HCT116 (cell line): ENCODE data around the gene FGGY. TPM values are rescaled to one million over a fixed set of nuclear protein-coding genes. Genes with fewer than 3 reads are reported as not detected.

Experiments used
- ATAC-seq: fragments of 200-7000 bp; cut with Tn5 transposase; 2 replicates; pipeline ENCODE4 v1.9.1; 2020; ENCODE audit warnings: mild to moderate bottlenecking, moderate library complexity
- BruUV-seq: library from RNA; stranded (reverse); fragments of 400-500 nt; replicated peaks from 2 replicates; lab custom pipeline; 2021; lab: Mats Ljungman, UMichigan
- CTCF ChIA-PET: fragments of 300-600 bp; sonication (Branson Sonifier 250); formaldehyde crosslinking; loops from one replicate; lab custom pipeline; 2021; ENCODE audit warnings: antibody characterized with exemption; lab: Charles Lee
- POLR2A ChIA-PET: fragments of 300-600, 350-600 bp; sonication (Branson Sonifier 250); formaldehyde crosslinking; loops from one replicate; lab custom pipeline; 2021; ENCODE audit warnings: antibody characterized with exemption; lab: Charles Lee
- RAD21 ChIA-PET, 2 experiments: fragments of 300-600 bp; sonication (Branson Sonifier 250); formaldehyde crosslinking; loops; one replicate each; lab custom pipeline; 2023; ENCODE audit warnings: low total read pairs in 2 of 2; ENCODE audit not compliant: uncharacterized antibody in 2 of 2, unreplicated experiment in 2 of 2, low non-redundant PET in 1 of 2; lab: Charles Lee
- DNase-seq: peaks from one replicate; pipeline ENCODE4 v3.0.0-alpha.2; 2010; ENCODE audit warnings: low read depth, low spot score
- H2AFZ ChIP-seq: fragments of 200-600 bp; shearing (Covaris generic), sonication (generic); 2 replicates; pipeline ENCODE4 v1.6.1; 2017; ENCODE audit warnings: low read depth, mixed run types, mixed read lengths, antibody characterized with exemption, low read length; ENCODE audit not compliant: poor library complexity, severe bottlenecking
- H3K27ac ChIP-seq: 2 replicates; pipeline ENCODE4 v1.5.1; 2012; ENCODE audit warnings: low read depth, low read length
- H3K27me3 ChIP-seq: fragments of 200-600 bp; sonication (generic); 2 replicates; pipeline ENCODE4 v1.6.1; 2016; ENCODE audit warnings: mixed run types, low read length, mixed read lengths; ENCODE audit not compliant: insufficient read depth
- H3K36me3 ChIP-seq, 2 experiments: fragments of 200-500 bp in 1 of 2; fragments of 200-600 bp in 1 of 2; sonication (Bioruptor generic) in 1 of 2; sonication (generic) in 1 of 2; 2 replicates each; pipeline versions ENCODE4 v1.5.1 to v1.6.1; 2014 to 2016; ENCODE audit warnings: low read length in 2 of 2, inconsistent platforms in 1 of 2, mixed read lengths in 1 of 2, mixed run types in 1 of 2; ENCODE audit not compliant: insufficient read depth in 2 of 2, control insufficient read depth in 1 of 2
- H3K4me1 ChIP-seq, 2 experiments: fragments of 200-600 bp in 1 of 2; sonication (generic) in 1 of 2; 2 replicates each; pipeline versions ENCODE4 v1.5.1 to v1.6.1; 2012 to 2017; ENCODE audit warnings: low read length in 2 of 2, inconsistent platforms in 1 of 2, mild to moderate bottlenecking in 1 of 2, mixed read lengths in 1 of 2, mixed run types in 1 of 2, moderate library complexity in 1 of 2; ENCODE audit not compliant: insufficient read depth in 2 of 2, control insufficient read depth in 1 of 2
- H3K4me2 ChIP-seq: fragments of 200-600 bp; sonication (generic); 2 replicates; pipeline ENCODE4 v1.6.1; 2017; ENCODE audit warnings: mixed run types, low read length, mixed read lengths
- H3K4me3 ChIP-seq, 2 experiments: fragments of 200-600 bp in 1 of 2; sonication (generic) in 1 of 2; replicated peaks in 1 of 2; 2 replicates each; pipeline ENCODE4 v1.5.1; 2011 to 2016; ENCODE audit warnings: low read length in 2 of 2, control low read depth in 1 of 2, low read depth in 1 of 2, mild to moderate bottlenecking in 1 of 2, mixed read lengths in 1 of 2, mixed run types in 1 of 2
- H3K79me2 ChIP-seq: fragments of 200-600 bp; sonication (generic); 2 replicates; pipeline ENCODE4 v1.6.1; 2017; ENCODE audit warnings: mild to moderate bottlenecking, mixed run types, low read length, moderate library complexity, mixed read lengths; ENCODE audit not compliant: insufficient read depth
- H3K9ac ChIP-seq: fragments of 200-600 bp; sonication (generic); 2 replicates; pipeline ENCODE4 v1.6.1; 2016; ENCODE audit warnings: low read length, mixed read lengths
- H3K9me2 ChIP-seq: fragments of 200-600 bp; sonication (generic), shearing (Covaris generic); 2 replicates; pipeline ENCODE4 v1.6.1; 2017; ENCODE audit warnings: mixed run types, mild to moderate bottlenecking, moderate library complexity; ENCODE audit not compliant: insufficient read depth
- H3K9me3 ChIP-seq, 2 experiments: fragments of 200-500 bp in 1 of 2; fragments of 200-600 bp in 1 of 2; sonication (Bioruptor generic) in 1 of 2; sonication (generic) in 1 of 2; 2 replicates each; pipeline ENCODE4 v1.6.1; 2014 to 2017; ENCODE audit warnings: low read length in 2 of 2, mixed read lengths in 2 of 2, inconsistent platforms in 1 of 2, low read depth in 1 of 2, mild to moderate bottlenecking in 1 of 2, mixed run types in 1 of 2, moderate library complexity in 1 of 2; ENCODE audit not compliant: control insufficient read depth in 1 of 2, insufficient read depth in 1 of 2
- H4K20me1 ChIP-seq: fragments of 200-600 bp; sonication (generic), shearing (Covaris generic); 2 replicates; pipeline ENCODE4 v1.6.1; 2017; ENCODE audit warnings: mixed run types, mild to moderate bottlenecking, moderate library complexity; ENCODE audit not compliant: insufficient read depth
- CBX3 ChIP-seq: IDR thresholded peaks from 2 replicates; pipeline ENCODE4 v1.6.1; 2012; ENCODE audit warnings: low read depth
- CTCF ChIP-seq, 3 experiments: fragments of 200-600 bp in 1 of 3; sonication (generic) in 1 of 3; IDR thresholded peaks in 2 of 3; conservative IDR thresholded peaks in 1 of 3; 2 replicates each; pipeline ENCODE4 v1.5.1; 2012 to 2017; ENCODE audit warnings: low read depth in 2 of 3, low read length in 2 of 3, antibody characterized with exemption in 1 of 3, borderline replicate concordance in 1 of 3, control low read depth in 1 of 3, mild to moderate bottlenecking in 1 of 3, mixed read lengths in 1 of 3, mixed run types in 1 of 3, moderate library complexity in 1 of 3; ENCODE audit not compliant: insufficient read depth in 1 of 3
- EGR1 ChIP-seq: IDR thresholded peaks from 2 replicates; pipeline ENCODE4 v1.6.1; 2012; ENCODE audit warnings: low read depth
- MAX ChIP-seq: IDR thresholded peaks from 2 replicates; pipeline ENCODE4 v1.6.1; 2012
- SIN3A ChIP-seq: IDR thresholded peaks from 2 replicates; pipeline ENCODE4 v1.6.1; 2012; ENCODE audit warnings: low read depth
- SP1 ChIP-seq: IDR thresholded peaks from 2 replicates; pipeline ENCODE4 v1.6.1; 2012; ENCODE audit warnings: low read depth
- ZFX ChIP-seq: fragments of 450-650 bp; IDR thresholded peaks from 2 replicates; pipeline ENCODE4 v1.6.1; 2017
- intact Hi-C: fragments of 100-400 bp; cut with micrococcal nuclease; formaldehyde crosslinking; loops from 2 replicates; pipeline ENCODE4 v1.10.0; 2022
- total RNA-seq: library from RNA; stranded (reverse); gene quantifications from one replicate; pipeline ENCODE4 v1.2.1, GENCODE V29; 2021; ENCODE audit not compliant: unreplicated experiment

The FGGY gene
- total RNA-seq, 1 experiment from 2014 or later = 10.6 TPM

GRCh38 chr1:59765011-59765730 is 468.3 kb downstream of the FGGY start (continued):
- TF ChIP-seq CTCF (IDR thresholded peaks at IDR 0.05 in 2 of 3, conservative IDR thresholded peaks at IDR 0.05 in 1 of 3; ENCODE audit: borderline replicate concordance in 1 of 3, insufficient read depth in 1 of 3, low read depth in 2 of 3, low read length in 2 of 3) (no peak), EGR1 (no peak), SIN3A (no peak), SP1 (no peak), MAX (no peak)

GRCh38 chr1:59766227-59766855 is 469.4 kb downstream of the FGGY start:
- H3K27ac ChIP-seq = no peak overlapping the region
- intact Hi-C loops = no loop called here
- no peak overlapping the region for H3K4me3 ChIP-seq
- DNase-seq = no peak
- ChIA-PET POLR2A (no interaction called here), RAD21 (no interaction called here), CTCF (interaction anchor here (0.8 kb wide), 1 partner anchor 181 kb away, joined by 3 read pairs; no protein-coding TSS in a partner anchor)
- no peaks in the 10 kb centered on the region for H4K20me1 ChIP-seq
- no peak for ATAC-seq
- no peaks in the 10 kb centered on the region for H3K9me3 ChIP-seq
- H3K9me2 ChIP-seq = no peaks in the 10 kb centered on the region
- no peaks in the 10 kb centered on the region for H3K27me3 ChIP-seq
- TF ChIP-seq CBX3 = no peak
- no peak for TF ChIP-seq ZFX
- H2AFZ ChIP-seq = no peak overlapping the region
- no TSS peak for BruUV-seq
- no peaks in the 10 kb centered on the region for H3K36me3 ChIP-seq
- no peaks in the 10 kb centered on the region for H3K4me1 ChIP-seq
- no peak overlapping the region for H3K4me2 ChIP-seq
- no peaks in the 10 kb centered on the region for H3K79me2 ChIP-seq
- no peak overlapping the region for H3K9ac ChIP-seq
